Coronary artery (tissue), 2 donors: ENCODE data around the gene PRKN.

Experiments
- DNase-seq: peaks from one replicate; pipeline ENCODE4 v3.0.0-alpha.2; 2017; ENCODE audit warnings: low spot score
- H3K27ac ChIP-seq, 2 donors: fragments of 200-600 bp; sonication (generic); one replicate each; pipeline ENCODE4 v1.5.1; 2016 to 2019
- H3K4me3 ChIP-seq: fragments of 200-600 bp; sonication (generic); 2 replicates; pipeline ENCODE4 v1.5.1; 2016; ENCODE audit warnings: mild to moderate bottlenecking, moderate library complexity
- CTCF ChIP-seq: fragments of 200-600 bp; sonication (generic); IDR thresholded peaks from one replicate; pipeline ENCODE4 v1.5.1; 2019; ENCODE audit warnings: antibody characterized with exemption

PRKN gene

GRCh38 chr6:161401587-161402309 lies 1325.8 kb downstream of the PRKN start:
- DNase-seq: no peak
- H3K4me3 ChIP-seq: no peak overlapping the region
- no peak for TF ChIP-seq CTCF
- no peak overlapping the region for H3K27ac ChIP-seq

- Histone ChIP-seq H3K4me3 (no peak overlapping the region), H3K27ac (no peak overlapping the region)
- no peak for TF ChIP-seq CTCF
- DNase-seq: no peak
Observed at GRCh38 chr6:161400671-161401070, 1326.9 kb downstream of the PRKN start.

- Histone ChIP-seq H3K4me3 (no peak overlapping the region), H3K27ac (no peak overlapping the region)
- no peak for TF ChIP-seq CTCF
- no peak for DNase-seq
Observed at GRCh38 chr6:161396539-161396938, 1331.0 kb downstream of the PRKN start.

GRCh38 chr6:161395716-161396231 lies 1331.8 kb downstream of the PRKN start:
- DNase-seq: no peak
- TF ChIP-seq CTCF: no peak
- no peak overlapping the region for H3K4me3 ChIP-seq
- H3K27ac ChIP-seq: no peak overlapping the region

- Histone ChIP-seq H3K27ac (no peak overlapping the region), H3K4me3 (no peak overlapping the region)
- TF ChIP-seq CTCF: no peak
- DNase-seq: no peak
Observed at GRCh38 chr6:161394437-161394836, 1333.1 kb downstream of the PRKN start.

GRCh38 chr6:161393839-161394364 lies 1333.7 kb downstream of the PRKN start:
- DNase-seq: no peak
- Histone ChIP-seq H3K27ac (no peak overlapping the region), H3K4me3 (peak overlapping the region; percentile 28)
- no peak for TF ChIP-seq CTCF

GRCh38 chr6:161393292-161393691 lies 1334.3 kb downstream of the PRKN start:
- Histone ChIP-seq H3K27ac (no peak overlapping the region), H3K4me3 (no peak overlapping the region)
- TF ChIP-seq CTCF: no peak
- no peak for DNase-seq
